ENCODE measurements around the gene FBXL22. TPM values are rescaled to one million over a fixed set of nuclear protein-coding genes. Genes with fewer than 3 reads are reported as not detected.

The FBXL22 gene
- total RNA-seq, 3 donors from 2014 or later (not counting 1 experiment from before 2014, with no cell fraction given), result 0.33 to 2.3 (median 0.65) TPM

GRCh38 chr15:63586790-63587189 lies 10.4 kb upstream of the FBXL22 start:
- H3K4me1 Mint-ChIP-seq, result peaks cover 6 to 11% of the 10 kb centered on the region in 2 donors
- no peak for ATAC-seq
- intact Hi-C loops (cut with micrococcal nuclease), result no loop called here
- no peaks in the 10 kb centered on the region for H3K27me3 Mint-ChIP-seq (ENCODE audit: low read depth in 2 of 2)
- Histone ChIP-seq H3K36me3 (ENCODE audit: control insufficient read depth, insufficient read depth, low read length) (peaks cover 68% of the 10 kb centered on the region), H3K4me3 (ENCODE audit: low read length) (no peak overlapping the region), H3K9me3 (ENCODE audit: control insufficient read depth, insufficient read depth, low read length) (no peaks in the 10 kb centered on the region), H3K4me1 (ENCODE audit: control insufficient read depth, insufficient read depth, low read length) (no peaks in the 10 kb centered on the region), H3K27me3 (ENCODE audit: control insufficient read depth, insufficient read depth, low read length) (no peaks in the 10 kb centered on the region), H3K27ac (ENCODE audit: low read length) (no peak overlapping the region)
- no peak overlapping the region for H3K4me3 Mint-ChIP-seq
- no peak for TF ChIP-seq CTCF (IDR thresholded peaks at IDR 0.05)
- peaks cover 36% of the 10 kb centered on the region for H3K36me3 Mint-ChIP-seq
- no peak for DNase-seq
- peak overlapping the region in 1 of 2 donors; percentile 69 for H3K27ac Mint-ChIP-seq
- 97% methylated on average over 4 of the region's 5 CpGs for WGBS (ENCODE audit: insufficient coverage)
- no peaks in the 10 kb centered on the region for H3K9me3 Mint-ChIP-seq

- ATAC-seq, result no peak
- Histone ChIP-seq H3K4me1 (ENCODE audit: control insufficient read depth, insufficient read depth, low read length) (no peaks in the 10 kb centered on the region), H3K36me3 (ENCODE audit: control insufficient read depth, insufficient read depth, low read length) (peaks cover 66% of the 10 kb centered on the region), H3K27ac (ENCODE audit: low read length) (no peak overlapping the region), H3K27me3 (ENCODE audit: control insufficient read depth, insufficient read depth, low read length) (no peaks in the 10 kb centered on the region), H3K9me3 (ENCODE audit: control insufficient read depth, insufficient read depth, low read length) (no peaks in the 10 kb centered on the region), H3K4me3 (ENCODE audit: low read length) (no peak overlapping the region)
- 92% methylated on average over 1 of the region's 2 CpGs for WGBS (ENCODE audit: insufficient coverage)
- TF ChIP-seq CTCF (IDR thresholded peaks at IDR 0.05), result no peak
- Mint-ChIP-seq H3K27me3 (ENCODE audit: low read depth in 2 of 2) (no peaks in the 10 kb centered on the region), H3K27ac (no peak overlapping the region), H3K4me3 (no peak overlapping the region), H3K9me3 (no peaks in the 10 kb centered on the region), H3K36me3 (peaks cover 36% of the 10 kb centered on the region), H3K4me1 (peaks cover 6 to 8% of the 10 kb centered on the region in 2 donors)
- intact Hi-C loops (cut with micrococcal nuclease), result no loop called here
- no peak for DNase-seq
Observed at GRCh38 chr15:63587527-63587926, 9.7 kb upstream of the FBXL22 start.

DNA sequence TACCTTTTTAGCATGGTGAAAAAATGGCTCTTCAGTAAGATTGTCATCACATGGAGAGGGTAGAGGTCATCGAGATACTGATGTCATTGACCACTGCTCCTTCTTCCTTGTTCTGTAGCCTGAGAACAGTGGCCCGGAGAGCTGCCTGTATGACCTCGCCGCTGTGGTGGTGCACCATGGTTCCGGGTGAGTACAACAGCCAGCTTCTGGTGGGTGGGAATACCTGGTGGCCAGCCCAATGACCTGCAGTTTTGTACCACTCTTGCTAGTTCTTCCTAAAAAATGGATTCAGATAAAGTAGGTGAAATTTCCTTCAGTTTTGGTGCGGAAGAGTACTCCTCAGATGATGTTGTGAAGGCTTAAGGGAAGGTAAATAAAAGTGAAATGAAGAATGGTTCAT lies 8.4 kb upstream of the FBXL22 start:
- Mint-ChIP-seq H3K4me3 (no peak overlapping the region), H3K4me1 (peaks cover 6% of the 10 kb centered on the region in 2 donors), H3K9me3 (no peaks in the 10 kb centered on the region), H3K27me3 (ENCODE audit: low read depth in 2 of 2) (no peaks in the 10 kb centered on the region), H3K36me3 (peaks cover 36% of the 10 kb centered on the region), H3K27ac (peak overlapping the region; percentile 13 to 66)
- intact Hi-C loops (cut with micrococcal nuclease), result no loop called here
- H3K4me1 ChIP-seq (ENCODE audit: control insufficient read depth, insufficient read depth, low read length), result no peaks in the 10 kb centered on the region
- no peak overlapping the region for H3K27ac ChIP-seq (ENCODE audit: low read length)
- WGBS (ENCODE audit: insufficient coverage), result 96% methylated on average over 6 of the region's 6 CpGs
- H3K9me3 ChIP-seq (ENCODE audit: control insufficient read depth, insufficient read depth, low read length), result no peaks in the 10 kb centered on the region
- ATAC-seq, result no peak
- no peak overlapping the region for H3K4me3 ChIP-seq (ENCODE audit: low read length)
- no peak for DNase-seq
- TF ChIP-seq CTCF (IDR thresholded peaks at IDR 0.05), result no peak
- no peaks in the 10 kb centered on the region for H3K27me3 ChIP-seq (ENCODE audit: control insufficient read depth, insufficient read depth, low read length)
- peaks cover 63% of the 10 kb centered on the region for H3K36me3 ChIP-seq (ENCODE audit: control insufficient read depth, insufficient read depth, low read length)
